GM12801 (cell line): ENCODE measurements around the gene SCRN3.

Experiments
- CTCF ChIP-seq: IDR thresholded peaks from one replicate; pipeline ENCODE4 v1.5.1; 2011; ENCODE audit warnings: control low read depth; ENCODE audit not compliant: insufficient read length; ENCODE audit errors: extremely low read depth

Gene SCRN3

GRCh38 chr2:174444761-174445160 lies 49.2 kb downstream of the SCRN3 start:
- TF ChIP-seq CTCF = no peak

DNA sequence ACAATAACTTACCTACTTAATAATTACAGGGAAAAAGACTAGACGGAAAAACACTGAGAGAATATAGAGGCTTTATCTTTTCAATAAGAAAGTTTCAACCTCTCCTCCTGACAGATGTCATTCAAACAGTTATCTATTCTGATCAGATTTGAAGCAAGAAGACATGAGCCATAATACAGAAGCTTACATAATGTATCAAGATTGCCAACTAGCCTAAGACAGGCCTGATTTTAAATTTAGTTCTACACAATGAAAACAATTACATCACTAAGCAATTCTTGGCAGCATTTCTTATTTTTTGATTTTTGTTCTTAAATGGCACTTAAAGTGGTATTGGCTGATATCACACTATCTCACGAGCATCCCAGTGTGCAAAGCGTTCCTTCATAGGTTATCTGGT lies 49.7 kb downstream of the SCRN3 start:
- no peak for TF ChIP-seq CTCF

DNA sequence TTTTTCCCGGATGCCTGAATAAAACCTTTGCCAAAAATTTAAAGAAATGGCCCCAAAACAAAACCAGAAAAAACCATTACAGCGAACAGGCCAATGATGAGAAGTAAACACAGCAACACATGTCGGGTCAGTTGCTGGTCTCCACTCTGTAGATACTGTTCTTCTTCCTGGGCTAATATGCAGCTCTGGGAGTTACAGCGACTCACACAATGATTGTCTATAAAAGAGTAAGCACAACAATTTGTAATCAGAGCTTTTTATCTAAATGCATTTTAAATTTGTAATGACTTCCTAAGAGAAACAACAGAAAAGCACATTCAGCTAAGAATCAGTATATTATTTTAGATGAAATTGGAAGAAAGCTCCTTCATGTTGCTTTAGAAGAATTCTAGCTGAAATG lies 51.0 kb downstream of the SCRN3 start:
- no peak for TF ChIP-seq CTCF

DNA sequence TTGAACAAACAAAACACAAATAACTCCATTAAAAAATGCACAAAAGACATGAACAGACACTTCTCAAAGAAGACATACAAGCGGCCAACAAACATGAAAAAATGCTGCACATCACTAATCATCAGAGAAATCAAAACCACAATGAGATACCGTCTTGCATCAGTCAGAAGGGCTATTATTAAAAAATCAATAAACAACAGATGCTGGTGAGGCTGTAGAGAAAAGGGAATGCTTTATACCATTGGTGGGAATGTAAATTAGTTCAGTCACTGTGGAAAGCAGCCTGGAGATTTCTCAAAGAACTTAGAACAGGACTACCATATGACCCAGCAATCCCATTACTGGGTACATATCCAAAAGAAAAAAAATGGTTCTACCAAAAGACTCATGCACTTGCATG lies 53.5 kb downstream of the SCRN3 start:
- no peak for TF ChIP-seq CTCF

GRCh38 chr2:174450021-174450816 lies 54.7 kb downstream of the SCRN3 start:
- no peak for TF ChIP-seq CTCF

DNA sequence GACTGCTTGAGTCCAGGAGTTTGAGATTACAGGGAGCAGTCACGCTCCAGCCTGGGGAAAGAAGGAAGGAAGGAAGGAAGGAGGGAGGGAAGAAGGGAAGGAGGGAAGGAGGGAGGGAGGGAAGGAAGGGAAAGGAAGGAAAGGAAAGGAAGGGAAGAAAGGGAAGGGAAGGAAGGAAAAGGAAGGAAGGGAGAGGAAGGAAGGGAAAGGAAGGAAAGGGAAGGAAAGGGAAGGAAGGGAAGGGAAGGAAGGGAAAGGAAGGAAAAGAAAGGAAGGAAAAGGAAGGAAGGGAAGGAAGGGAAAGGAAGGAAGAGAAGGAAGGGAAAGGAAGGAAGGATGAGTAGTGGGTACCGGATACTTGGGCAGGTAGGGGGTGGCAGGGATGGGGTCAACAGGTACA lies 59.0 kb downstream of the SCRN3 start:
- no peak for TF ChIP-seq CTCF

GRCh38 chr2:174461221-174461620 lies 65.7 kb downstream of the SCRN3 start:
- TF ChIP-seq CTCF = no peak
